Hematopoietic multipotent progenitor cell treated with erythropoietin and hydrocortisone succinate and interleukin-3 and kit ligand, for 4 days (in vitro differentiated cells): Measurements from ENCODE around the gene MATR3.
"Not testable (repeated sequence)": the region's sequence is repeated elsewhere in the genome, so short reads cannot be mapped to it uniquely, and the experiment has no call there.

Experiments
- DNase-seq: peaks from one replicate; pipeline ENCODE4 v3.0.0-alpha.2; 2015

MATR3 gene

DNA sequence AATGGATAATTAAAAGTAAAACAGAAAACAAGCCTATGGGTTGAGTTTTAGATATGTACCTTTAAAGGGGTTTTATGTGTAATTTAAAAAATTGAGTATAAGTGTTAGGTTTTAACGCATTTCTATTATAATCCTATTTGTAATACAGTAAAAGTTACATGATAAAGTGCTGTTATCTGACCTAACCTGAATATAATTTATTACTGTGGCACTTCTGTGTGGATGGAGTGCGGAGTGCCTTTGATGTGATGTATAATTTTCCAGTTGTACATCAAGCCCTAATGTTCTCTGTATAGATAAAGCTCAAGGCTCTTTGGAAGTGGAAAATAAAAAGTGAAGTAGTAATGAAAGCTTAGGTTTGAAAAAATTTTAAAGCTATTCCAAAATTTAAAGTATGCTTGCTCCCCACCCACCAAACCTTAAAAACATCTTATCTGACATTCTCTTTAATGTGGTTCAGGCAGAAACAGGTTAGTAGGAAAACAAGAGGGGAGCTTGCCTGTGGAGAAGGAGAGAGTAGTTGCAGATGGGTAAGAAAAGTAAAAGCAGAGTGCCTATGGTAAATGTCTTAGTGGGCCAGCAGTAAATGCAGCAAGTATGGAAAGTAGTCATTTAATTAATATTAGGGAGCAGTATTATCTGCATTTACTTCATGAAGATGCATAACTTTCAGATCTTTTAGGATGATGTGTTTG is 4.0 kb downstream of the MATR3 start:
- no peak for DNase-seq

DNA sequence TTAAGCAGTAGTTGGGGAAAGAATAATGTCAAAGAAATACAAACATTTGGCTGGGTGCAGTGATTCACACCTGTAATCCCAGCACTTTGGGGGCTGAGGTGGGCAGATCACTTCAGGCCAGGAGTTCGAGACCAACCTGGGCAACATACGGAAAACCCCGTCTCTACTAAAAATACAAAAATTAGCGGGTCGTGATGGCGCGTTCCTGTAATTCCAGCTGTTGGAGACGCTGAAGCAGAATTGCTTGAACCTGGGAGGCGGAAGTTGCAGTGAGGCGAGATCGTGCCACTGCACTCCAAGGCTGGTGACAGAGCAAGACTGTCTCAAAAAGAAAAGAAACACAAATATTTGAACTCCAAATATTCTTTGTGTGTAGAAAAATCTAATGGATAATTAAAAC is 4.7 kb downstream of the MATR3 start:
- no peak for DNase-seq

DNA sequence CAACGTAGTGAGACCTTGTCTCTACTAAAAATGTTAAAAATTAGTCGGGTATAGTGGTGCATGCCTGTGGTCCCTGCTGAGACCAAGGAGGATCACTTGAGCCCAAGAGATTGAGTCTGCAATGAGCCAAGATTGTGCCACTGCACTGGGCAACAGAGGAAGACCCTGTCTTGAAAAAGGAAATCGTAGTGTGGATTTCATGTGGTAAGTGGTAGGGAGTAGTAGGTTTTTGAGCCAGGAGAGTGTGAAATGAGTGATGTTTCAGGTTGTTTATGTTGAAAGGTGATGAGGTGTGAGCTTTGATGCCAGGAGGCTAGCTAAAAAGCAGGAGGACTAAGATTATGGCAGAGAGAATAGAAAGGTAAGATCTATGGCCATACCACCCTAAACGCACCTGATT is 5.9 kb downstream of the MATR3 start:
- DNase-seq, result no peak

GRCh38 chr5:139301808-139302499 is 8.4 kb downstream of the MATR3 start:
- no peak for DNase-seq

DNA sequence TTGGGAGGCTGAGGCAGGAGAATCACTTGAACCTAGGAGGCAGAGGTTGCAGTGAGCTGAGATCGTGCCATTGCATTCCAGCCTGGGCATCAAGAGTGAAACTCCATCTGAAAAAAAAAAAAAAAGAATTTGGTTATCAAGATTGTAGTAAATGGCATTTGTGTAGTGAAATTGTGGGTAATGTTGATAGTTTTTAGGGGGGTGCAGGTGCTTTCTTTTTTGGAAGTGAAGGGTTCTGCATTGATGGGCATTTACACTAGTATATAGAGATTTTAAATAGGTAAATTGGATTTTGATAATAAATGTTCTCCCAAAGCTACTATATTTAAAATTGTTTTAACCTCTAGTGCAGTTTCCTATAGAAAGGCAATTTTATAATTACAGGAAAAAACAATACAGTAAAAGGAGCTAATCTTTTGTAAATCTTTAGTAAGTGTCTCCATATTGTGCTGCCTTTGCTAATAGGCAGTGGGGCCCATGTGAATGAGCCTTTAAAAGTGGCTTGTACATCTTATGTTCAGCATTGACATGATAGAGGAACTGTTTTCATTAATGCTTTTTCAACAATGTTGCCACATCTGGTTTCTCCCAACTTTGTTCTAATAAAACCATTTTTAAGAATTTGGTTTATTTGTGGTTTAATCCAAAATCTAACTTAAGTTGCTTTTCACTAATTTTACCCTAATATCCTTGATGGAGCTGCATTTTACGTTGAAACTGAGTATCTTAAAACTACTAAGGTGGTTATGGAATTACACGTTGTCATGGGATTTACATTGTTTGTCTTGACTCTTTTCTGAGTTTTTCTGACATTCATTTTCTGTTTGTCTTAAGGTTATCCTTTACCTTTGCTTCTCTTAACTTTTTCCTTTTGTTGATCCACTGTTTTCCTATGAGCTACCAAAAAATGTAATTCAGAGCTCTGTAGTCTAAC is 11.1 kb downstream of the MATR3 start:
- no peak for DNase-seq

- no peak for DNase-seq
Measured at GRCh38 chr5:139306197-139306596, 12.7 kb downstream of the MATR3 start.

DNA sequence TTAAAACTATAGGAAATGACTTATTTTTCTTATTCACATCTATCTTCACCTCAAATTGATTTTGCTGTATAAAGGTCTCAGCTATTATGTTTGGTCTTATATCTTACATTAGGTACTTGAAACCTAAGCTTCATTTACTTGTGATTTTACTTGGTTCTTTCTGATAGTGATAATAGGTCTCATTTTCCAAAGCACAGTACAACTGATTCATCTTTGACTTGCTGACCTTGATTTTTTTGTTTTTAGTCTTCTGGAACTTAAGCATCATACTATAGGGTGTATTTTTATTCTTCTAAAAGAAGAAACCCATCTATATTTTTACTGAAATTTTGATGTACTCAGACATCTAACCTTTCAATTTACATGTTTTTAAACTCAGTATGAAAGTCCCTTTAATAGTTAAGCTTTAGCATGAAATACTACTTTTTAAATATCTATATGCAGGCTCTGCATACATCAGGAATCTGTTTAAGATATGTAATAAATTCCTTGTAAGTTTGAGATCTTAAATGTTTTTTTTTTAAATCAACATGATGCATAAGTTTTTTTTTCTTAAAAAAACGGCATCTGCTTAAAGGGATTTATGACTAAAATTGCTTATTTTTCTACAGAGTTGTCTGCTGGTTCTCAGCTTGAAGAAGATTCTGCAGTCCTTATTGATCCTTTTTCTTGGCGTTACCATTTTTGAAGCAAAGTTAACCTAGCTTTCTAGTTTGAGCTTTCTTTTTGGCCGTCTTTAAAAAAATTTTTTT is 13.3 kb downstream of the MATR3 start:
- no peak for DNase-seq

DNA sequence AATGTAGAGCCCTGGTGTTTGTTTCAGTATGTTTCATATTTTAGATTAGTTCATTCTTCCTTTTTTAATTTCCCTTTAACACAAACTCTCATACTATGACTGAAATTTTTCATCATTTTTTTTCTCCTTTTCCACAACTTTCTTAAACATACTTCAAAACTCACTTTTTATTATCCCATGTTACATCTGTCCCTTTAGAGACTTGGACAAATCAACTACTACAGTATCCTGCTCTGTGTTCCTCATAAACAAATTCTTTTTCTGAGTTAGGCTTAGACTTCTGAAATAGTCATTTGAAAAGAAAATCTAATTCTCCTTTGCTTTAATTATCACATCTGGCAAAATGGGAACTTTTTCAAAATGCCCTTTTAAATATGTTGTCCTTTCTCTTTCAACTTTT is 15.3 kb downstream of the MATR3 start:
- no peak for DNase-seq

GRCh38 chr5:139310715-139311186 is 17.2 kb downstream of the MATR3 start:
- DNase-seq, result not testable (repeated sequence)

DNA sequence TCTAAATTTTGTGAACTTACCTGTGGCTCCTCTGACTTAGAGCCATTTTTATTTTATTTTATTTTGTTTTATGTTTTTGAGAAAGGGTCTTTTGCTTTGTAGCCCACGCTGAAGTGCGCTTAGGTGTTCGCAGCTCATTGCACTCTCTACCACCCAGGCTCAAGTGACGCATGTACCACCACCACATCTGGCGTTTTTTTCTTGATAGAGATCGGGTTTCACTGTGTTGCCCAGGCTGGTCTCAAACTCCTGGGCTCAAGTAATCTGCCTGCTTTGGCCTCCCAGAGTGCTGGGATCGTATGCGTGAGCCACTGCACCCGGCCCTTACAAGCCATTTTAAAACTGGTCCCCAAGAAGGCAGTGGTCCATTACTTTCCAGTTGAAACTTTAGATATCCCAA is 18.5 kb downstream of the MATR3 start:
- no peak for DNase-seq

DNA sequence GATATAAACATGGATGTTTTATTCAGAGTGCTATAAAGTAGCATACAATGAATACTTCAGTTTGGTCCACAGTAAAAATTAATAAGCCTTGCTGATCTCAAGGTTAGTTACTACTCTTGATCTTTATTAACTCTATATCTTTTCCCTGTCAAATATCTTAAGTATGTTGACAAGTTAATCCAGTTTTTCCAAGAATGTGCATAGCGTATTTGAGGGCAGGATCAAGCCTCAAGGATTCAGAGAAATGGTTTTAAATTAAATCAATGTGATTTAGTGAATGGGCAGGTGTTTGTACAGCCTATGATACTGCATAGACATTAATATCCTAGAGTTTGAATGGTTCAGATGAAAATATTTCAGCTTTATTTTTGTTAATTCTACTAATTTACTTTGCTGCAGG is 20.7 kb downstream of the MATR3 start:
- no peak for DNase-seq

DNA sequence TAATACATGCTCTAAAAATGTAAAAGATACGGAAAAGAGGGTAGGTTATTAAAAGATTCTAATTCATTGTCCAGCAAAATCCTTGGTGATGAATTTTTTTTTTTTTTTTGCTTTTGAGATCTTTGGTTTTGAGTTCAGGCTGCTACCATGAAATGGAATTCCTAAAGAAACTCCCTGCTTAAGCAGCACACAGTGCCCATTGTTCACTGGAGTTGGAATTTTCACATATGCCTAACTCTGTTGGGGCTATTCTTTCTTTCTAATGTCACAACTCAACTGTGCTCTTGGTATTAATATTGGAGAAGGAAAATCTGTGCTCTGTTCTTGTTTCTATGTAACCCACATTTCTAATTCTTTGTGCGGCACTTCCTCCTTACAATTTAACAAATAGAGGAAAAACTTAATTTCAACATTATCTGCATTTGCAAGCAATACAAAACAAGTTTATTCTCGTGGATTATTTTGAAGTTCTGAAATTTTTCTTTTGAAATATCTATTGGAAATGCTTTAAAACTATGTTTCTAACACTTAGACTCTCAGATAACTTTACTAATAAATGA is 21.6 kb downstream of the MATR3 start:
- no peak for DNase-seq

GRCh38 chr5:139335811-139336210 is 42.3 kb downstream of the MATR3 start:
- peak; percentile 26 for DNase-seq

DNA sequence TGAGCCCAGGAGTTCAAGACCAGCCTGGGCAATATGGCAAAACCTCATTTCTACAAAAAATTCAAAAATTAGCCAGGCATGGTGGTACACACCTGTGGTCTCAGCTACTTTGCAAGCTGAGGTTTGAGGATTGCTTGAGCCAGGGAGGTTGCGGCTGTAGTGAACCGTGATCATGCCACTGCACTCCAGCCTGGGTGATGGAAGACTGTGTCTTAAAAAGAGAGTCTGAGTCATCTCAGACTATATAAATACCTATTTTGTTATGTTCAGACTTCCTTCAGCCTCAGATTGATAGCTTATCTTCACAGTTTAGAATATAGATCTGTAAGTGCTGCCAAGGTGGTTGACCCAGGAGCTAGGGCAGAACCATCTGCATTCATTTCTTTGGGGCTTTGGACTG is 46.5 kb downstream of the MATR3 start:
- no peak for DNase-seq

DNA sequence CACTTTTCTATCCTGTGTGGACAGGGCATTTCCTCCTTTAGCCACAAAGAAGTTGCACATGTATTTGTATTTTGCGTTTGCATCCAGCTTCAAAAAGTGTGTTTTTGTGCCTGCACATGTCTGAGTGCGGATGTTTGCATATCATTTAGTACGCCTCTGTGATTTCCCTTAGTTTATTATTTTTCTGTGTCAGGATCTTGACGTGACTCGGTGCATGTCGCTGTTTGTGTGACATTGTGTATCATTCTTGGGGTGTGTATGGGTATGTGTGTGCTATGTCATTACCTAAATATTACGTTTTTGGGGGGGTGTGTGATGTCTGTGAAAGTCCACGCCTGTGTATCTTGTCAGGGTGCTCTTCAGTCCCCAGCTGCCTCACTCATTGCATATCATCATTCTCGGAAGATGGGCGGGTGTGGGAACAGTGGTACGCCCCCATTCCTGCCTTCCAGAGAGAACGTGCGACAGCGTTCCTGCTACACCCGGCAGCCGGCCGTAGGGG is 47.7 kb downstream of the MATR3 start:
- DNase-seq, result no peak

DNA sequence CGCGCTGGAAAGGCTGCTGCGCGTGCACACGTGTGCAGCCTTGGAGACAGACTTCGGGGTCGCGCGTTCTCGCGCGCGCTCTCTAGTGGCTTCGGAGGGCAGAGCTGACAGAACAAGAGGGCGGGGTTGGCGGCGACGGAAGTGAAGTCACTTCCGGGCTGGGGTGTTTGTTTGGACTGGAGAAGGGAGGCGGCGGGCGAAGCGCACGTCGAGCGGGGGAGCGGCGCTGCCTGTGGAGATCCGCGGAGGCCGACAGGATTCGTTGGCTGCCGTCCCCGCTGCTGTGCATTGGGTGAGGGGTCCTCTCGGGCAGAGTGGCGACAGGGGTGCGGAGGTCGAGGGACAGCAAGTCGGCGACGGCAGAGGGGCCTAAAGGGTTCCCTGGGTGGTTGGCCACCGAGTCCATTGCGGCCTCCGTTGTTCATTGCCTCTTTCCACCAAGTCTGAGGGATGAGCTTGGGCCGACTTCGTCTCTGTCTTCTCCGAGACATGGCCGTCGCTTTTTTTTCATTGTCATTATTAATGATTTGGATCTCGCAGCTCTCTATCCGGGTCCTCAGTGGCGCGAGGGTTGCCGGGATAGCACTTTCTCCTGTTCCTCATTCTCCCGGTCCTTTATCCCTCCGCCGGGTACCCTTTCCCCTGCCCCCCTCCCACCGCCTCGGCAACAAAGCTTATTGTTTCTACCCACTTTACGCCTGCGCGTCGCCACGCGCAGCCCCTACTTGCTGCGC is 48.3 kb downstream of the MATR3 start, which contains the start of gene PAIP2:
Gene PAIP2, plus strand, starts transcription at position 166 of the 734 bp plus-strand sequence. CDS start 21,931 bp downstream, outside the sequence.
- peak; percentile 99 for DNase-seq

GRCh38 chr5:139342423-139342723 is 48.8 kb downstream of the MATR3 start:
- DNase-seq, result no peak

GRCh38 chr5:139343476-139343875 is 49.9 kb downstream of the MATR3 start:
- DNase-seq, result no peak

- no peak for DNase-seq
Measured at GRCh38 chr5:139344177-139344576, 50.6 kb downstream of the MATR3 start.

- DNase-seq, result not testable (repeated sequence)
Measured at GRCh38 chr5:139345442-139345841, 51.9 kb downstream of the MATR3 start.

DNA sequence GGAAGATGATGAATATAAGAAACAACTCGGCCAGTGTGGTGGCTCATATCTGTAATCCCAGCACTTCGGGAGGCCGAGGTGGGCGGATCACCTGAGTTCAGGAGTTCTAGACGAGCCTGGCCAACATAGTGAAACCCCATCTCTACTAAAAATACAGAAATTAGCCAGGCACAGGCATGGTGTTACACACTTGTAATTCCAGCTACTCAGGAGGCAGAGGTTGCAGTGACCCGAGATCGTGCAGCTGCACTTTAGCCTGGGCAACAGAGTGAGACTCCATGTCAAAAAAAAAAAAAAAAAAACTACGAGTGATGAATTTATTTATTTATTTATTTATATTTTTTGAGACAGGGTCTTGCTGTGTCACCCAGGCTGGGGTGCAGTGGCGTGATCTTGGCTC is 54.3 kb downstream of the MATR3 start:
- DNase-seq, result not testable (repeated sequence)
